ENCODE measurements around the gene NKPD1.

The NKPD1 gene

DNA sequence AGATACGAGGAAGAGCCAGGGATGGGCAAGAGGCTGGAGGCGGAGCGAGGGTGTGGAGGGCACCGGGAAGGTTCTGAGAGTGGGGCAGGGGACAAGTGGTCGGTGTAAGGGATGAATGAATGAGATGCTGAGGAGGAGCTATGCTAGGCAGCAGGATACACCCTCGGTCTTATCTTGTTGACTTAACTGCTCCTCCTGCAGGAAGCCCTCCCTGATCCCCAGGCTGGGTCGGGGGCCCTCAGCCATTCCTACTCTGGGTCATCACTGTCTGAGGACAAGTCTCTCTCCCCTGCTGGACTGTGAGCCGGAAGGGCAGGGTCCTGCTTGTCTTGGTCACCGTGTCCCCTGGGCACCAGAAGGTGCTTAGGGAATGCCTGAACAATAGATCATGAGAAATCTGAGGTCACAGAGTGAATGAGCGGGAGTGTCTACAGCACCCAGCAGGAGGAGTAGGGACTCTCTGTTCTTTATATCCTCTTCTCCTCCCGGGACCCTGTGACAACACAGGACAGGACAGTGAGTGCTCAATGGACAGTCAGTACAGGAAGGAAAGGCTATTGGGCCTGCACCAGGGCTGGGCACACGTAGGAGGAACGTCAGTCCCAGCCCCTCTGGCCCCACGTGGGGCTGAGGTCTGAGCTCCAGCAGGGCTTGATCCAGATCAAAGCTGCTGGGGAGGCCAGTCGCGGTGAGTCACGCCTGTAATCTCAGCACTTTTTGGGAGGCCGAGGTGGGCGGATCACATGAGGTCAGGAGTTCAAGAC is 6.5 kb downstream of the NKPD1 start:
- DNase-seq: no peak

DNA sequence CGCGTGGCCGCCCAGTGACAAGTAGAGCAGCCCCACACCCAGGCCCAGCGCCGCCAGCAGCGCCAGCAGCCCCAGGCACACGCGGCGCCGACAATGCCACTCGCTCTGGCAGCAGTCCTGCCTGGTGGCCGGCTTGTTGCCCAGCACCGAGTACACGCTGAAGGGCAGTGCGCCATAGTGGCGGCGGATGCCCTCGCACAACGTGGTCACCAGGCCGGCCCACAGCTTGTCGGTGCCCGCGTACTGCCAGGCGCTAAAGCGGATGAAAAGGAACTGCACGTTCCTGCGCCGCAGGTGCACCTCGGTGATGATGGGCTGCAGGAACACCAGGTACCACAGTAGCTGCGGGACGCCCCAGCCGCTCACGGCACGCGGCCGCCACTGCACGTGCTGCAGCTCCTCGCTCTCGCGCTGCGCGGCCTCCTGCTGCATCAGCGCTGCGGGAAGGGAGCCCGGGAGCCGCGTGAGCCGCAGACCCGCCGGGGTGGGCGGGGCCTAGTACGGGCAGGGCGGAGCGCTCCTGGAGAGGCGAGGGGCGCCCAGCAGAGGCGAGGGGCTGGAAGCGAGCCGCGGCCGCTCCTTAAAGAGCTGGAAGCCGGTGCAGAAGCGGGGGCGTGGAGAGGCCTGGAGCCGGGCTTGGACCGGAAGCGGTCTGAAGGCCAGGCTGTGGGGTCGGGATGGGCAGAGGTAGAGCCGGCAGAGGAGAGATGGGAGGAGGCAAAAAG is 7.3 kb downstream of the NKPD1 start:
- DNase-seq: peak in 4 of 6 experiments; percentile 16 to 62 (median 38)

DNA sequence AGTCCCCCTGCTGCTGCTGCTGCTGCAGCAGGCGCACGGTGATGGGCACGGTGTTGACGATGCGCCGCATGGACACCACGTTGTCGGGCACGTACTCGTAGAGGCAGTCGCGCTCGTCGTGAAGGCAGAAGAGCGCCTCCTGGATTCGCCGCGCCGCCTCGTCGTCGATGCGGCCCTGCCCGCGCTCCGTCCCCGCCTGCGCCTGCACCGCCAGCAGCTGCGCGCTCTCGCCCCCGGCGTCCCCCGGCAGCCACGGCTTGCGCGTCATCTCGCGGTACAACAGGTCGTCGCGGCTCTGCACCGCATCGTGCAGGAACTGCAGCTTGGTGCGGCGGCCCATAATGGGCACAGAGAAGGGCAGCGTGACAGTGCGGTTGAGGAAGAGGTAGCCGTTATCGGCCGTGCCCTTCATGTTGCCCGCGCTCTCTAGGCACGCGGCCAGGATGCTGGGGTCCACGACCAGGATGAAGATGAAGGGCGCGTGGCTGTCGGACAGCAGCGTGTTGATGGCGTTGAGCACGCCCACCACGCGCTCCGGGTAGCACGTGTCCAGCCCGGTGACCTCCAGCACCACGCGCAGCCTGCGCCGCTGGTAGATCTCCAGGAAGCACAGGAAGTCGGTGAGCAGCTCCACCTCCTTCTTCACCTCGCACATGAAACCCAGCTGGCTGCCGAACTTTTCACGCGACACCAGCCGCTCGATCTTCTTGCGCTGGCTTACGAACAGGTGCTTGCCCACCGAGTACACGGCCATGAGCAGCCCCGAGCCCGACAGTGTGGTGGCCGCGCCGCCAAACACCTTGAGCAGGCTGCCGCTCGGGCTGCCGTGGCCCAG is 8.1 kb downstream of the NKPD1 start:
- DNase-seq: peak; percentile 22 to 71 (median 37)

DNA sequence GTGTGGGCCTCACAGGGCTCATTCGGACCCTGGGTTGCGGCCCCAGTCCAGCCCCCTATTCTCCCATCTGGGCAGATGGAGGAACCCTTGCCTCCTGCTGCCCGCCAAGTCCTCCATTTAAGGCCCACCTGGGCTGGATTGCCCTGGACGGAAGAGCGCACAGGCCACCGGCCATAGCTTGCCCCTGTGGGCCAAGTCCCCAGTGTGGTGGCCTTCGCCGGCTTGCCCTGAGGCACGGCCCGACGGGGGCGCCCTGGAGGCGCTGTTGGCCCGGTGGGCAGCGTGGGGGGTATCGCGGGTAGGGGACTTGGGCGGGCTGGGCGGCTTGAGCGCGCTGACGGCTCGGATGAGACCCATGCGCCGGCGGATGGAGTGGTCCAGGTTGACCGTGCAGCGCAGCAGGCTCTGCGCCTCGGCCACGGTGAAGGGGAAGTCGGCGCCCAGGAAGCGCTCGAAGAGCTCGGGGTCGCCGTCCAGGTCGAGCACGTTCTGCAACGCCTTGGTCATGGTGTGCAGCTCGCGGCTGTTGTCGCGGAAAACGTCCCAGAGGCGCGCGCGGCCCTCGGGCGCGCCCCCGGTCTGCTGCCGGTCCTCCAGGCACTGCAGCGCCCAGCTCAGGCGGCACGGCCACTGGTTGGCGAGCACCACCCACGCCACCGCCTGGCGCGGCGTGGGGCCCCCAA is 8.8 kb downstream of the NKPD1 start:
- DNase-seq: no peak

DNA sequence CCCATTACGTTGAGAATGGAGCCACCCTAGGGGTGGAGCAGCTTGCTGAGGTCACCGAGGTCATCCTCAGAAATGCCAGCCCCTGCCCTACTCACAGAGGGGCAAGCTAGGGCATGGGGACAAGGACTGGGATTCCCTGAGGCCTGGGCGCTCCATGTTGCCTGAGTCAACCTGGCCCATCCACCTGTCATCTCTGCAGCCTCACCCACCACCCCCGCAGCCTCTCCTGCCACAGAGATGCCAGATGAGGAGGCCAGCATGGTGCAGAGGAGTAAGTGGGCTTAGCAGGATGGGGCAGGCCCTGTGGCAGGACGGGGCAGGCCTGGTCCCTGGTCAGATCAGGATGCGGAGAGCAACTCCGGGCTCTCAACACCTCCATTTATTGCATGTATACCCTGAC is 9.5 kb downstream of the NKPD1 start:
- no peak for DNase-seq

DNA sequence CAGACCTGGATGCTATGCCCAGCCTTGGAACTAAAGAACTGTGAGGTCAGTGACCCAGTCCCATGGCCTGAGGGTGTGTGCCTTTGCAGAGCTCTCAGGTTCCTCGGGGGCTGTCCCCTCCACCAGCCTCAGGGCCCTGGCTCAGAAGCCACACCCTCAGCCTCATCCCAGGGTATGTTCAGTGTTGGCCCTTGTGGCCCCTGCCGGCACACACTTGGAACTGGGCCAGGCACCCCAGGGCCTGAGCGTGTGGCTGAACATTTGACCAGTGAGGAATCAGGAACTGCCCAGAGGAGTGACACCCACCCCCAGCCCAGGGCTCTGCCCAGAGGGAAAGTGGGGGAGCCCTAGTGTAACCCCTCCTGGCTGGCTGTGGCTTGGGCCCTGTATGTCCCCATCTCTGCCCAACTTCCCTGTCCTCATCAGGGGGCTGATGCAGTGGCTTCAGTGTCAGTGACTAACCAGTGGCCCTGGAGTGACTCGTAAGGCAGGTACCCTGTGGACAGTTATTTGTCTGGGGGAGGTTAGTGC is 10.0 kb downstream of the NKPD1 start:
- no peak for DNase-seq

DNA sequence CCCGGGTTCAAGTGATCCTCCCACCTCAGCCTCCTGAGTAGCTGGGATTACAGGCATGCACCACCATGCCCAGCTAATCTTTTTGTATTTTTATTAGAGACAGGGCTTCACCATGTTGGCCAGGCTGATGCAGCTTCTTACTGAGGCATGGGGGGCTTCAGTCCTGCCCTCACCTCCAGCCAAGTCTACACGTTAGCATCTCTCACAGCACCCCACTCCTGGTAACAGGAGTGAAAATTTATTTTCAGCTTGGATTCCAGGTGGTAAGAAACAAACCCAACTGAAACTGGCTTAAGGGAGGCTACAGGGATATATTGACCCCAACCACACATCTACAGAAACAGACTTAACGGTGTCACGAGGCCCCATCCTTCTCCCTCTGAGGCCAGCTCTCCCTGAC is 10.6 kb downstream of the NKPD1 start:
- no peak for DNase-seq

DNA sequence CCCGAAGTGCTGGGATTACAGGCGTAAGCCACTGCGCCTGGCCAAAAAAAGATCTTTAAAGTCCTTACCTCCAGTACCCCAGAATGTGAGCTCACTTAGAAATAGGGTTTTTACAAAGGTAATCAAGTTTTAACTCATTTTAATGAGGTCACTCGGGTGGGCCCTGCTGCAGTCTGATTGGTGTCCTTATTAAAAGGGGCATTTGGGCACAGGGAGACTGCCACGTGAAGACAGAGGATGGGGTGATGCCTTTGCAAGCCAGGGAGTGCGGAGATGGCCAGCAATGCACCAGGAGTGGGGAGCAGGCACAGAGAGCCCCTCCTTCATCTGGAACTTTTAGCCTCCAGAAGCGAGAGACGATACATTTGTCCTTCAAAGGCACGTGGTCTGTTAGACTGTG is 11.7 kb downstream of the NKPD1 start:
- no peak for DNase-seq

DNA sequence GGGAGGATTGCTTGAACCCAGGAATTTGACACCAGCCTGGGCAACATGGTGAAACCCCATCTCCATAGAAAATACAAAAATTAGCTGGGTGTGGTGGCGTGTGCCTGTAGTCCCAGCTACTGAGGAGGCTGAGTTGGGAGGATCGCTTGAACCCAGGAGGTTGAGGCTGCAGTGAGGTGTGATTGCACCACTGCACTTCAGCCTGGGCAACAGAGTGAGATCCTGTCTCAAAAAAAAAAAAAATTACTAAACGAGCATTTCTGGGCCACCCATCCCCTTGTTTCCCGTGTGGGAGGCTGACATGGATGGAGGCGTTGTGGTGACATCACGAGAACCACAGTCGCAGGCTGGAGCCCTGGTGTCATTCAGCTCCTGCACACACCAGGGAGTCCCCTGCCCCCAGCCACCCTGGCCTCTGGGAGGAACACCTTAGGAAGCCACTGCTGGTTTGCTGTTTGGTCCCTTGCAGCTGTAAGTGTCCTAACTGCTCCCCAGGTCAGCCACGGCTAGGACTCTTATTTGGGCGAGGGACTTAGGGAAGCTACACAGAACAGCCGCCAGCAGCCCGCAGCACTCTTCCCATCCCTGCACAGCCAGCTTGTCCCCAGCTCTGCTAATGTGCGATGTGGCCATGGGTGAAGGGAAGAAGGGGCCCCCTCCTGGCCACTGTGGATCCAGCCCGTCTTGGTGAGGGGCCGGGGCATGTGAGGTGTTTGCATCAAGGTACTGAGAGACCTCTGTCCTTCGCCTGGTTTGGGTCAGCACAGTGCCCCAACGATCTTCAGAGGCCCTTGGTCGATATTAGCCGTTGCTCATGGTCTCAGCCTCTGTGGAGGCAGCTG is 12.7 kb downstream of the NKPD1 start:
- no peak for DNase-seq

DNA sequence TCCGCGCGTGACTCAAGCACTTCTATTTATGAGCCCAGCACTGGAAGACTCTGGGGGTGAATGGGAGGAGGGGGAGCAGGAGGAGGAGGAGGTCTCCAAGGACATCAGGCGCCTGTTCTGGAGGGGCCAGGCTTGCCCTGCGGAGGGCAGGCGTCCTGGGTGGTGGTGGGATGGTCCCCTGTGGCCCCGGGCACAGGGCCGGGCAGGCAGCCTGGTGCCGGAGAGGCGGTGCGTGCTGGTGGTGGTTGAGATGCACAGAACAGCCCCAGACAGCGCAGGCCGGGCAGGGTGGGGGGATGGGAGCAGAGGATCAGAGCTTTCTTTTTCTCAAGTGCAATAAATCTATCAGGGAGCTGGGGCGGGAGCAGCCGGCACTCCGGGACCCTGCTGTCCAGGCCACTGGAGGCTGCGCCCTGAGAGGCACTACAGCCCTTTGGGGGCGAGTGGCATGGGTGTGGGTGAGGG is 14.0 kb downstream of the NKPD1 start:
- DNase-seq: no peak

DNA sequence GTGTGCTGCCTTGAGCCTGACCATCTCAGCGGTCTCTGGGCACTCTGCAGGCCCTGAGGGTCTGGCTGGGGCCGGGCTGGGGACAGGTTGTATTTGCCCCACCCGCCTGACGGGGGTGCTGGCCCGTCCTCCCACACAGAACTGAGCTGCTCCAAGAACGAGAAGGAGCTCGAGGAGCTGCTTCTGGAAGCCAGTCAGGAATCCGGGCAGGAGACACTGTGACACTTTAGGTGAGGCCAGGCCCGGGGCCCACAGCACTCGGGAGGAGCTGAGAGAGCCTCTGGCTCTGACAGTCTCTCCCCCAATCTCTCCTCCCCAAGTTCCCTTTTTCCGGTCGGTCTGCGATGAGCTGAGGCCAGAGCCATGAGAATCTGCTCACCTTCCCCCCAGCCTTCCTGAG is 14.5 kb downstream of the NKPD1 start:
- DNase-seq: no peak

DNA sequence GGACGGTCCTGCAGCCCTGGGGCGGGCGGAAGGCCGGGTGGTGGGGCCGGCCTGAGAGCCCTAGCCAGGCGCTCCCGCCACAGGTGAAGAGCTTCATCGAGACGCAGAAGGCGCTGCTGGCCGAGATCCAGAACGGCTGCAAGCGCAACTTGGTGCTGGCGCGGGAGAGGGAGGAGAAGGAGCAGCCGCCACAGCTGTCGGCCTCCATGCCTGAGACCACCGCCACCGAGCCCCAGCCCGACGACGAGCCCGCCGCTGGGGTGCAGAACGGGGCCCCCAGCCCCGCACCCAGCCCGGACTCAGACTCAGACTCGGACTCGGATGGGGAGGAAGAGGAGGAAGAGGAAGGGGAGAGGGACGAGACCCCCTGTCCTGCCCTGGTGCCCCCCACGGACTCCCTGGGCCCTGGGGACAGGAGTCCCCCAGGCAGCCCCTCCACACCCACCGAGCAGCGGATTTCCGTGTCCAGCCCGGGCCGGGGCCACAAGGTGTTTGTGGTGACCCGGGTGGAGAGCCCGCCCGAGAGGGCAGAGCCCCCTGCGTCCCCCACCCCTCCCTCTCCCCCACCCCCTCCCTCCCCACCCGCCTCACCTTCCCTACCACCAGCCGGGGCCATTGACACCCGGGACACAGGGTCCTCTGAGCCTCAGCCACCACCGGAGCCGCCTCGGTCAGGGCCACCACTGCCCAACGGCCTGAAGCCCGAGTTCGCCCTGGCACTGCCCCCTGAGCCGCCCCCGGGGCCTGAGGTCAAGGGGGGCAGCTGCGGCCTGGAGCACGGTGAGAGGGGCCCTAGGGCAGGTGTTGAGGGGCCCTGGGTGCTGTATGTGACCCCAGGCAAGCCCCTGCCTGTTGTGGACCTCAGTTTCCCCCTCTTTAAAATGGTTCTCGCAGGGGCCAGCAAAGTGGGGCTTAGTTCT is 15.3 kb downstream of the NKPD1 start:
- DNase-seq: no peak

DNA sequence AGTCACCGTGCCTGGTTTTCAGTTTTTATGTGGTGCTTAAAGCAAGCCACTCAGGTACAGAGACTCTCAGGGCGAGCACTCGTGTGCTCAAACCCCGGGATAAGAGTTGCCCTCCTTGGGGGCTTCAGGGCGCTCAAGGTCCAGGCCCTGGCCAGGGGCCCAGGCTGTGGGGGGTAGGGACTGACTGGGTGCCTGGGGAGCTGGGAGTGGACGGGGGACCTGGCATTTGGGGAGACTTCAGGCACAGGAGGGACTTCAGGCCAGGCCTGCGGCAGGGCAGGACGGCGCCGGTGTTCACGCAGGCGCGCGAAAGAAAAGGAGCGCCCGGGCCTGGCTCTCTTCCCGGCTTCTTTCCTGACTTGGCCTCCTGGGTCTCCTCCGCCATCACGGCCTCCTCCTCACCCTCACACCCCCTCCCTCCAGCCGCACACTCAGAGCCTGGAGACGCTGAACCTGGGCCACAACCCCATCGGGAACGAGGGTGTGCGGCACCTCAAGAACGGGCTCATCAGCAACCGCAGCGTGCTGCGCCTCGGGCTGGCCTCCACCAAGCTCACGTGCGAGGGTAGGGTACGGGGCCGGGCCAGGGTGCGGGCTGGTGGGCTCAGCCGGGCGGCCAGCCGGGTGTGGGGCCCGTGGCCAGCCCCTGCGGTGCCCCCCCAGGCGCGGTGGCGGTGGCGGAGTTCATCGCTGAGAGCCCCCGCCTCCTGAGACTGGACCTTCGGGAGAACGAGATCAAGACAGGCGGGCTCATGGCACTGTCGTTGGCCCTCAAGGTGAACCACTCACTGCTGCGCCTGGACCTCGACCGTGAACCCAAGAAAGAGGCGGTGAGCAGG is 16.1 kb downstream of the NKPD1 start:
- DNase-seq: no peak

DNA sequence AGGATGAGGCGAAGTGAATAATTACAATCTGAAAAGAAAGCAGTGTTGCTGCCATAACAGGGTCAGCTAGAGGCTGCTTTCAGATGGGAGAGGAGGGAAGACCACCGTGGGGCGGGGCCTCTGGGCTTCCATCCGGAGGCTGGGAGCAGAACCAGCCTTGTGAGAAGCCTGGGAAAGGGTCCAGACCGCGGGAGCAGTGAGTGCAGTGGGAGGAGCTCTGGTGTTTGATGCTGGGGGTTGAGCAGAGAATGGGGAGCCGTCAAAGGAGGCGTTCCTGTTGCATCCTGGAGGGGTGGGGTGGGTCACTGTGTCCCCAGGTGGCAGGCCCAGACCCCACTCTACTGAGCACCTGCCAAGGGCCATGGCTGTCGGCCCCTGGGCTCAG is 18.1 kb downstream of the NKPD1 start:
- no peak for DNase-seq

DNA sequence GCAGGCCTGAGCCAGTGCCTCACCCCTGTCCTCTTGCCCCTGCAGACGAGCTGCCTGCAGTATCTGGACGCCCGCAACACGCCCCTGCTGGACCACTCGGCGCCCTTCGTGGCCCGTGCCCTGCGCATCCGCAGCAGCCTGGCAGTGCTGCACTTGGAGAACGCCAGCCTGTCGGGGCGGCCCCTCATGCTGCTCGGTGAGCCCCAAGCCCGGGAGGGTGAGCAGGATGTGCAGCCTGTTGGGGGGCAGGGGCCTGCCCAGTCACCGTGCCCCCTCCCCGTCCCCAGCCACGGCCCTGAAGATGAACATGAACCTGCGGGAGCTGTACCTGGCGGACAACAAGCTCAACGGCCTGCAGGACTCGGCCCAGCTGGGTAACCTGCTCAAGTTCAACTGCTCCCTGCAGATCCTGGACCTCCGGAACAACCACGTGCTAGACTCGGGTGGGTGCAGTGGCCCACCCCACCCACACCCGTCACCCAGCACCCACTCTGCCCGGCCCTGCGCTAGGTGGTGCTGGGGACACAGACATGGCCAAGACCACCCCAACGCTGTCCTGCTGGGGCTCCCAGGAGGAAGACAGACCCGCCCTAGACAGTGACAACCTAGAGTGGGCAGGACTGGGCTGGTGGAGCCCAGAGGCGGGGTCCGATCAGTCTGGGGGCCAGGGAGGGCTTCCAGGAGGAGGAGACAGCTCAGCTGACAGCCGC is 18.6 kb downstream of the NKPD1 start:
- no peak for DNase-seq

DNA sequence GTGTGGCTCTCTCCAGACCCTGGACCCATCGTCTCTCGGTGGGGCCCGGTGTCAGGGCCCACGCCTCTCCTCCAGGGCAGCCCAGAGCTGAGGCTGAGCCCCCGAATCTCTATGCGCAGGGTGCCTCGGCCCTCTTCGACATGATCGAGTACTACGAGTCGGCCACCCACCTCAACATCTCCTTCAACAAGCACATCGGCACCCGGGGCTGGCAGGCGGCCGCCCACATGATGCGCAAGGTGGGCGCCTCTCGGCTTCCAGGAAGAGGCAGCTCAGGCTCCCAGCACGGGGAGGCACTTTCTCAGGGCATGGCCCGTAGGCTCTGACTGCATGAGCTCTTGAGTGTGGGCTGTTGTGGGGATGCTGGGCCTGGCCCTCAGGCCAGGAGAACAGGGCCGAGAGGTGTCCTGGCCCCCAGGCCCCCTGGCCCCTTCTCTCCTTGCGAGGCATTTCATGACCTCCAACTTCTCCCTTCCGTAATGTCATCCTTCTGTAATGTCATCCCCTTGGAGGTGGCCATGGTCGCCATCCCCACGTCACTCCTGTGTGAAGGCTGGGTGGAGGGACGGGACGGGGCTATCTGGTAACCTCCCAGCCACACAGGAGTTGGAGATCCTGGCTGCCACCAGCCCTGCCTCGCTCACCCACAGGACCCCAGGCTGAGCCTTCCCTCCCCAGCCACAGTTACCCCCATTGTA is 19.4 kb downstream of the NKPD1 start:
- DNase-seq: no peak

DNA sequence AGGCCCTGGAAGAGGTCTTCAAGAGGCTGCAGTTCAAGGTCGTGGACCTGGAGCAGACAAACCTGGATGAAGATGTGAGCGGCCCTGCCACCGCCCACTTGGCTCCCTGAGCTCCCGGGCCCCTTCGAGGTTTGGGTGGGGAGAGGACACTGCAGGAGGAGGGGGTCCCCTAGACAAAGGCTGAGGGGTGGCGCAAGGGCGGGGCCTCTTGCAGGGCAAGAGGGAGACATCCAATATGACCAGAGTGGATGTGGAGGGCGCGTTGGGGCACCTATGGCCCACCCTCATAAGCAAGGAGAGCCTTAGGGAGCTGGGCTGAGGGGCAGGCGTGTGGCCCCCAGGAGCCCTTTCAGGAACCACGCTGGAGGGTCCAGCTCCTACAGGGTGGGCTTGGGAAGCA is 20.2 kb downstream of the NKPD1 start:
- DNase-seq: no peak

DNA sequence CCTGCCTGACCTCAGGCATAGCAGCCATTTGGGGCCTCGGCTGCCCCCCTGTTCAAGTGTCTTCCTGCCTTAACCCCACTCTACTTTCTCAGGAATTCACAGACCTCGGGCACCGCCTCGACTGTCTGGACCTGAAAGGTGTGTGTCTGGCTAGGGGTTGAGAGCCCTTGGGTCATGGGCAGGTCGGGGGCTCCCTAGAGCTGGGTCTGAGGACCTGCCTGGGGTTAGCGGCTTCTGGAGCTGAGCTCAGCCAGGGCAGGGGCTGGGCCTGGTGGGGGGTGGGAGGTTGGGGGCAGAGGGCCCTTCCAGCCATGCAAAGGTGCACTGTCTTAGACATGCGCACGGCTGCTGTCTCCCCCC is 20.7 kb downstream of the NKPD1 start:
- DNase-seq: no peak

Data from stimulated activated naive CD4-positive, alpha-beta T cell (primary cell).